Measurements from ENCODE around the gene RBM47. TPM values are rescaled to one million over a fixed set of nuclear protein-coding genes. Genes with fewer than 3 reads are reported as not detected.

Gene RBM47
- total RNA-seq, 1 donor from 2014 or later: 0.11 TPM

GRCh38 chr4:40486534-40486933 is 143.1 kb downstream of the RBM47 start:
- H3K4me1 Mint-ChIP-seq (ENCODE audit: unreplicated experiment): no peaks in the 10 kb centered on the region
- no peak overlapping the region for H3K4me3 Mint-ChIP-seq (ENCODE audit: unreplicated experiment)
- peaks cover 48% of the 10 kb centered on the region for H3K27me3 Mint-ChIP-seq (ENCODE audit: unreplicated experiment)
- H3K27ac Mint-ChIP-seq (ENCODE audit: unreplicated experiment): no peak overlapping the region
- no peak for DNase-seq (ENCODE audit: extremely low spot score, unreplicated experiment)
- TF ChIP-seq CTCF (IDR thresholded peaks at IDR 0.05): no peak
- H3K9me3 Mint-ChIP-seq (ENCODE audit: unreplicated experiment): no peaks in the 10 kb centered on the region
- no peaks in the 10 kb centered on the region for H3K36me3 Mint-ChIP-seq (ENCODE audit: unreplicated experiment)

GRCh38 chr4:40484346-40485090 is 145.1 kb downstream of the RBM47 start:
- DNase-seq (ENCODE audit: extremely low spot score, unreplicated experiment): no peak
- Mint-ChIP-seq H3K4me3 (ENCODE audit: unreplicated experiment) (no peak overlapping the region), H3K27ac (ENCODE audit: unreplicated experiment) (no peak overlapping the region)

GRCh38 chr4:40482985-40483647 is 146.5 kb downstream of the RBM47 start:
- DNase-seq (ENCODE audit: extremely low spot score, unreplicated experiment): no peak
- Mint-ChIP-seq H3K27ac (ENCODE audit: unreplicated experiment) (no peak overlapping the region), H3K4me1 (ENCODE audit: unreplicated experiment) (no peaks in the 10 kb centered on the region), H3K9me3 (ENCODE audit: unreplicated experiment) (no peaks in the 10 kb centered on the region), H3K36me3 (ENCODE audit: unreplicated experiment) (no peaks in the 10 kb centered on the region), H3K27me3 (ENCODE audit: unreplicated experiment) (peaks cover 40% of the 10 kb centered on the region), H3K4me3 (ENCODE audit: unreplicated experiment) (no peak overlapping the region)
- TF ChIP-seq CTCF (IDR thresholded peaks at IDR 0.05): no peak

More at GRCh38 chr4:40484346-40485090, 145.1 kb downstream of the RBM47 start:
- Mint-ChIP-seq H3K27me3 (ENCODE audit: unreplicated experiment) (peaks cover 45% of the 10 kb centered on the region), H3K9me3 (ENCODE audit: unreplicated experiment) (no peaks in the 10 kb centered on the region), H3K4me1 (ENCODE audit: unreplicated experiment) (no peaks in the 10 kb centered on the region), H3K36me3 (ENCODE audit: unreplicated experiment) (no peaks in the 10 kb centered on the region)
- TF ChIP-seq CTCF (IDR thresholded peaks at IDR 0.05): no peak

GRCh38 chr4:40481977-40482376 is 147.7 kb downstream of the RBM47 start:
- Mint-ChIP-seq H3K4me3 (ENCODE audit: unreplicated experiment) (no peak overlapping the region), H3K36me3 (ENCODE audit: unreplicated experiment) (no peaks in the 10 kb centered on the region), H3K9me3 (ENCODE audit: unreplicated experiment) (no peaks in the 10 kb centered on the region), H3K27ac (ENCODE audit: unreplicated experiment) (no peak overlapping the region), H3K4me1 (ENCODE audit: unreplicated experiment) (no peaks in the 10 kb centered on the region), H3K27me3 (ENCODE audit: unreplicated experiment) (peaks cover 38% of the 10 kb centered on the region)
- no peak for DNase-seq (ENCODE audit: extremely low spot score, unreplicated experiment)
- TF ChIP-seq CTCF (IDR thresholded peaks at IDR 0.05): no peak

GRCh38 chr4:40480291-40480690 is 149.4 kb downstream of the RBM47 start:
- Mint-ChIP-seq H3K27me3 (ENCODE audit: unreplicated experiment) (peaks cover 47% of the 10 kb centered on the region), H3K27ac (ENCODE audit: unreplicated experiment) (no peak overlapping the region), H3K4me1 (ENCODE audit: unreplicated experiment) (no peaks in the 10 kb centered on the region), H3K9me3 (ENCODE audit: unreplicated experiment) (no peaks in the 10 kb centered on the region), H3K4me3 (ENCODE audit: unreplicated experiment) (no peak overlapping the region), H3K36me3 (ENCODE audit: unreplicated experiment) (no peaks in the 10 kb centered on the region)
- no peak for TF ChIP-seq CTCF (IDR thresholded peaks at IDR 0.05)
- no peak for DNase-seq (ENCODE audit: extremely low spot score, unreplicated experiment)

Measured in osteocyte (in vitro differentiated cells).